H9 (cell line): ENCODE results near the gene SLC27A6. TPM values are rescaled to one million over a fixed set of nuclear protein-coding genes. Genes with fewer than 3 reads are reported as not detected.

Experiments used
- DNase-seq: peaks from one replicate; pipeline ENCODE4 v3.0.0-alpha.2; 2017
- H2AFZ ChIP-seq: one replicate; pipeline ENCODE4 v1.6.1; 2013; ENCODE audit warnings: mild to moderate bottlenecking, low read length, control low read depth, moderate library complexity
- H2AK5ac ChIP-seq: 2 replicates; pipeline ENCODE4 v1.6.1; 2013; ENCODE audit warnings: low read length, control low read depth, mixed read lengths; ENCODE audit not compliant: insufficient read length
- H2BK120ac ChIP-seq: one replicate; pipeline ENCODE4 v1.6.1; 2013; ENCODE audit warnings: low read depth, mild to moderate bottlenecking, low read length, control low read depth, inconsistent platforms; ENCODE audit not compliant: poor library complexity, severe bottlenecking
- H2BK12ac ChIP-seq: 2 replicates; pipeline ENCODE4 v1.6.1; 2013; ENCODE audit warnings: low read length, control low read depth, mixed read lengths, low read depth; ENCODE audit not compliant: insufficient read length
- H2BK15ac ChIP-seq: 2 replicates; pipeline ENCODE4 v1.6.1; 2013; ENCODE audit warnings: low read depth, low read length, control low read depth
- H2BK20ac ChIP-seq: one replicate; pipeline ENCODE4 v1.6.1; 2013; ENCODE audit warnings: low read depth, mild to moderate bottlenecking, low read length, control low read depth, inconsistent platforms; ENCODE audit not compliant: poor library complexity, severe bottlenecking
- H2BK5ac ChIP-seq: 2 replicates; pipeline ENCODE4 v1.6.1; 2013; ENCODE audit warnings: low read length, control low read depth, mixed read lengths; ENCODE audit not compliant: insufficient read length
- H3K14ac ChIP-seq: 2 replicates; pipeline ENCODE4 v1.6.1; 2013; ENCODE audit warnings: low read length, control low read depth; ENCODE audit not compliant: insufficient read depth
- H3K18ac ChIP-seq: 2 replicates; pipeline ENCODE4 v1.6.1; 2013; ENCODE audit warnings: low read depth, mild to moderate bottlenecking, mixed read lengths, low read length, control low read depth; ENCODE audit not compliant: insufficient read length
- H3K23ac ChIP-seq: 2 replicates; pipeline ENCODE4 v1.6.1; 2013; ENCODE audit warnings: low read length, control low read depth, mixed read lengths, low read depth; ENCODE audit not compliant: insufficient read length
- H3K23me2 ChIP-seq: 2 replicates; pipeline ENCODE4 v1.6.1; 2013; ENCODE audit warnings: low read depth, mild to moderate bottlenecking, mixed read lengths, low read length, control low read depth; ENCODE audit not compliant: insufficient read length, poor library complexity, severe bottlenecking
- H3K27ac ChIP-seq: 2 replicates; pipeline ENCODE4 v1.5.1; 2013; ENCODE audit warnings: low read length, control low read depth, mixed read lengths, low read depth; ENCODE audit not compliant: insufficient read length
- H3K27me3 ChIP-seq: 2 replicates; pipeline ENCODE4 v1.6.1; 2013; ENCODE audit warnings: low read length, control low read depth, inconsistent platforms; ENCODE audit not compliant: insufficient read depth
- H3K4ac ChIP-seq: 2 replicates; pipeline ENCODE4 v1.6.1; 2013; ENCODE audit warnings: low read depth, mild to moderate bottlenecking, control low read depth, inconsistent platforms, low read length, moderate library complexity
- H3K4me1 ChIP-seq: 2 replicates; pipeline ENCODE4 v1.6.1; 2013; ENCODE audit warnings: low read length, control low read depth, inconsistent platforms; ENCODE audit not compliant: insufficient read depth
- H3K4me2 ChIP-seq: 2 replicates; pipeline ENCODE4 v1.6.1; 2013; ENCODE audit warnings: low read length, control low read depth, mixed read lengths; ENCODE audit not compliant: insufficient read length, insufficient read depth
- H3K56ac ChIP-seq: 2 replicates; pipeline ENCODE4 v1.6.1; 2013; ENCODE audit warnings: low read depth, mild to moderate bottlenecking, mixed read lengths, low read length, control low read depth; ENCODE audit not compliant: insufficient read length
- H3K79me1 ChIP-seq: 2 replicates; pipeline ENCODE4 v1.6.1; 2013; ENCODE audit warnings: low read depth, mild to moderate bottlenecking, moderate library complexity, low read length, control low read depth, inconsistent platforms; ENCODE audit not compliant: insufficient read depth, poor library complexity, severe bottlenecking
- H3K79me2 ChIP-seq: 2 replicates; pipeline ENCODE4 v1.6.1; 2013; ENCODE audit warnings: low read length, control low read depth, inconsistent platforms; ENCODE audit not compliant: insufficient read depth
- H3K9ac ChIP-seq: 2 replicates; pipeline ENCODE4 v1.6.1; 2013; ENCODE audit warnings: low read length, control low read depth, mixed read lengths; ENCODE audit not compliant: insufficient read length; ENCODE audit errors: extremely low read depth
- H3K9me3 ChIP-seq: one replicate; pipeline ENCODE4 v1.6.1; 2013; ENCODE audit warnings: low read depth, low read length, inconsistent platforms; ENCODE audit not compliant: control insufficient read depth
- H3T11ph ChIP-seq: one replicate; pipeline ENCODE4 v1.6.1; 2013; ENCODE audit warnings: mild to moderate bottlenecking, low read length, control low read depth, inconsistent platforms
- H4K20me1 ChIP-seq: one replicate; pipeline ENCODE4 v1.6.1; 2013; ENCODE audit not compliant: control insufficient read depth, insufficient read length, insufficient read depth
- H4K5ac ChIP-seq: 2 replicates; pipeline ENCODE4 v1.6.1; 2013; ENCODE audit warnings: low read depth, mild to moderate bottlenecking, mixed read lengths, low read length, control low read depth; ENCODE audit not compliant: insufficient read length
- H4K8ac ChIP-seq: replicated peaks from 2 replicates; pipeline ENCODE4 v1.6.1; 2013; ENCODE audit warnings: low read length, control low read depth, mixed read lengths, low read depth; ENCODE audit not compliant: insufficient read length
- H4K91ac ChIP-seq: 2 replicates; pipeline ENCODE4 v1.6.1; 2013; ENCODE audit warnings: low read depth, mild to moderate bottlenecking, moderate library complexity, mixed read lengths, low read length, control low read depth; ENCODE audit not compliant: insufficient read length
- H3K27ac Mint-ChIP-seq, 3 experiments: 2 replicates in 2 of 3; 3 replicates in 1 of 3; pipeline ENCODE4 v1.8.0; 2020 to 2021; ENCODE audit warnings: mixed read lengths in 3 of 3, mild to moderate bottlenecking in 1 of 3, moderate library complexity in 1 of 3
- H3K27me3 Mint-ChIP-seq: 2 replicates; pipeline ENCODE4 v1.8.0; 2021; ENCODE audit warnings: low read depth, mild to moderate bottlenecking, moderate library complexity, mixed read lengths
- H3K36me3 Mint-ChIP-seq, 3 experiments: 2 replicates in 2 of 3; 3 replicates in 1 of 3; pipeline ENCODE4 v1.8.0; 2020 to 2021; ENCODE audit warnings: low read depth in 3 of 3, mixed read lengths in 3 of 3; ENCODE audit not compliant: insufficient read depth in 1 of 3
- H3K4me1 Mint-ChIP-seq, 2 experiments: 2 replicates each; pipeline ENCODE4 v1.8.0; 2020; ENCODE audit warnings: mixed read lengths in 2 of 2
- H3K4me3 Mint-ChIP-seq, 2 experiments: 2 replicates in 1 of 2; 3 replicates in 1 of 2; pipeline ENCODE4 v1.8.0; 2020 to 2021; ENCODE audit warnings: mild to moderate bottlenecking in 2 of 2, mixed read lengths in 2 of 2, moderate library complexity in 1 of 2
- H3K9me3 Mint-ChIP-seq, 2 experiments: 2 replicates in 1 of 2; 3 replicates in 1 of 2; pipeline ENCODE4 v1.8.0; 2020; ENCODE audit warnings: mild to moderate bottlenecking in 2 of 2, mixed read lengths in 2 of 2, moderate library complexity in 1 of 2
- WGBS: extraction: QIAGEN DNeasy Blood & Tissue Kit; methylation state at CpG from one replicate; pipeline ENCODE4 v1.1.7; 2013; ENCODE audit warnings: missing lambda C conversion rate, low lambda C conversion rate, mixed read lengths; ENCODE audit not compliant: insufficient read length; ENCODE audit errors: extremely low coverage; 5-methylcytosine and 5-hydroxymethylcytosine counted together
- total RNA-seq: library from RNA; stranded (reverse); gene quantifications from 2 replicates; pipeline ENCODE4 v1.2.1, GENCODE V29; 2021
- TF ChIP-seq, protein P1 (sequence below): fragments of 200-600 bp; sonication (generic); conservative IDR thresholded peaks from 3 replicates; pipeline ENCODE4 v1.8.0; 2021; ENCODE audit warnings: antibody characterized with exemption, mild to moderate bottlenecking

SLC27A6 gene
- total RNA-seq, 1 experiment from 2014 or later: 3.0 TPM

DNA sequence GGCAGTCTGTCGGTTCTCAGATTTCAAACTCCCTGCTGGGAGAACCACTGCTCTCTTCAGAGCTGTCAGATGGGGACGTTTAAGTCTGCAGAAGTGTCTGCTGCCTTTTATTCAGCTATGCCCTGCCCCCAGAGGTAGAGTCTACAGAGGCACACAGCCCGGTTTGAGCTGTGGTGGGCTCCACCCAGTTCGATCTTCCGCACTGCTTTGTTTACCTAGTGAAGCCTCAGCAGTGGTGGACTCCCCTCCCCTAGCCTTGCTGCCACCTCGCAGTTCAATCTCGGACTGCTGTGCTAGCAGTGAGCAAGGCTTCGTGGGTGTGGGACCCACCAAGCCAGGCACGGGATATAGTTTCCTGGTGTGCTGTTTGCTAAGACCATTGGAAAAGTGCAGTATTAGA lies 8.0 kb downstream of the SLC27A6 start:
- Histone ChIP-seq H3K4me2 (no peak overlapping the region), H3K23ac (no peak overlapping the region), H3K4ac (no peak overlapping the region), H3K56ac (no peak overlapping the region), H2BK12ac (no peak overlapping the region), H4K5ac (no peak overlapping the region), H3K27me3 (no peaks in the 10 kb centered on the region), H3K79me2 (no peaks in the 10 kb centered on the region), H3T11ph (no peak overlapping the region), H2BK20ac (no peak overlapping the region), H4K91ac (no peak overlapping the region), H3K79me1 (no peaks in the 10 kb centered on the region), H3K9ac (no peak overlapping the region), H4K8ac (no peak overlapping the region), H2AK5ac (no peak overlapping the region), H3K14ac (no peak overlapping the region), H3K27ac (no peak overlapping the region), H3K18ac (no peak overlapping the region), H2BK15ac (no peak overlapping the region), H3K9me3 (no peaks in the 10 kb centered on the region), H4K20me1 (no peaks in the 10 kb centered on the region), H3K4me1 (no peaks in the 10 kb centered on the region), H3K23me2 (no peaks in the 10 kb centered on the region), H2BK5ac (no peak overlapping the region), H2AFZ (no peak overlapping the region), H2BK120ac (no peak overlapping the region)
- Mint-ChIP-seq H3K4me3 (no peak overlapping the region), H3K36me3 (peaks cover 0 to 6% (median 4%) of the 10 kb centered on the region in 3 experiments; a peak in 6 of 7 replicates), H3K4me1 (peaks cover 3 to 6% of the 10 kb centered on the region in 2 experiments), H3K27me3 (peaks cover 9% of the 10 kb centered on the region), H3K9me3 (peaks cover 0 to 2% of the 10 kb centered on the region in 2 experiments; a peak in 2 of 5 replicates), H3K27ac (no peak overlapping the region)
- TF ChIP-seq, protein P1, sequence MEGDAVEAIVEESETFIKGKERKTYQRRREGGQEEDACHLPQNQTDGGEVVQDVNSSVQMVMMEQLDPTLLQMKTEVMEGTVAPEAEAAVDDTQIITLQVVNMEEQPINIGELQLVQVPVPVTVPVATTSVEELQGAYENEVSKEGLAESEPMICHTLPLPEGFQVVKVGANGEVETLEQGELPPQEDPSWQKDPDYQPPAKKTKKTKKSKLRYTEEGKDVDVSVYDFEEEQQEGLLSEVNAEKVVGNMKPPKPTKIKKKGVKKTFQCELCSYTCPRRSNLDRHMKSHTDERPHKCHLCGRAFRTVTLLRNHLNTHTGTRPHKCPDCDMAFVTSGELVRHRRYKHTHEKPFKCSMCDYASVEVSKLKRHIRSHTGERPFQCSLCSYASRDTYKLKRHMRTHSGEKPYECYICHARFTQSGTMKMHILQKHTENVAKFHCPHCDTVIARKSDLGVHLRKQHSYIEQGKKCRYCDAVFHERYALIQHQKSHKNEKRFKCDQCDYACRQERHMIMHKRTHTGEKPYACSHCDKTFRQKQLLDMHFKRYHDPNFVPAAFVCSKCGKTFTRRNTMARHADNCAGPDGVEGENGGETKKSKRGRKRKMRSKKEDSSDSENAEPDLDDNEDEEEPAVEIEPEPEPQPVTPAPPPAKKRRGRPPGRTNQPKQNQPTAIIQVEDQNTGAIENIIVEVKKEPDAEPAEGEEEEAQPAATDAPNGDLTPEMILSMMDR: no peak
- WGBS: no CpG with 5 or more reads among the region's 9 CpGs
- DNase-seq: no peak
